ENCODE results near the gene CISD3.
A peak's percentile ranks its signal among the peaks of the same experiment; 100 is the strongest.
"Not testable (repeated sequence)": the region's sequence is repeated elsewhere in the genome, so short reads cannot be mapped to it uniquely, and the experiment has no call there.

The CISD3 gene

GRCh38 chr17:38726145-38726544, 4.0 kb upstream of the CISD3 start:
- DNase-seq (ENCODE audit: insufficient read length, low spot score); FAIRE-seq: not testable (repeated sequence)

- FAIRE-seq (no peak), DNase-seq (ENCODE audit: insufficient read length, low spot score) (no peak)
These were observed 2.4 kb upstream of the CISD3 start for GRCh38 chr17:38727736-38728135.

GRCh38 chr17:38728290-38728831, 1.8 kb upstream of the CISD3 start:
- FAIRE-seq: no peak

GRCh38 chr17:38729368-38729885, 714 bp upstream of the CISD3 start:
- FAIRE-seq (no peak), DNase-seq (ENCODE audit: insufficient read length, low spot score) (no peak)

More at GRCh38 chr17:38728290-38728831, 1.8 kb upstream of the CISD3 start:
- DNase-seq (ENCODE audit: insufficient read length, low spot score): no peak

- no peak for FAIRE-seq
- DNase-seq (ENCODE audit: insufficient read length, low spot score): no peak
These were observed 612 bp downstream of the CISD3 start for GRCh38 chr17:38730526-38731379.

- DNase-seq (ENCODE audit: insufficient read length, low spot score) (no peak), FAIRE-seq (no peak)
These were observed 1.6 kb downstream of the CISD3 start for GRCh38 chr17:38731526-38732294.

- FAIRE-seq (no peak), DNase-seq (ENCODE audit: insufficient read length, low spot score) (no peak)
These were observed 2.5 kb downstream of the CISD3 start for GRCh38 chr17:38732376-38733281.

GRCh38 chr17:38733282-38733981, 3.3 kb downstream of the CISD3 start:
- no peak for FAIRE-seq
- no peak for DNase-seq (ENCODE audit: insufficient read length, low spot score)

GRCh38 chr17:38733982-38734973, 4.1 kb downstream of the CISD3 start:
- FAIRE-seq (no peak), DNase-seq (ENCODE audit: insufficient read length, low spot score) (no peak)

GRCh38 chr17:38735161-38735997, 5.2 kb downstream of the CISD3 start:
- DNase-seq (ENCODE audit: insufficient read length, low spot score) (peak; percentile 75), FAIRE-seq (no peak)

- DNase-seq (ENCODE audit: insufficient read length, low spot score) (no peak), FAIRE-seq (no peak)
These were observed 8.0 kb downstream of the CISD3 start for GRCh38 chr17:38738007-38738662.

- DNase-seq (ENCODE audit: insufficient read length, low spot score) (no peak), FAIRE-seq (no peak)
These were observed 8.5 kb downstream of the CISD3 start for GRCh38 chr17:38738686-38739085.

GRCh38 chr17:38739305-38739704, 9.2 kb downstream of the CISD3 start:
- no peak for FAIRE-seq
- no peak for DNase-seq (ENCODE audit: insufficient read length, low spot score)

GRCh38 chr17:38740044-38740443, 9.9 kb downstream of the CISD3 start:
- DNase-seq (ENCODE audit: insufficient read length, low spot score): no peak

GRCh38 chr17:38740806-38741205, 10.7 kb downstream of the CISD3 start:
- no peak for FAIRE-seq
- DNase-seq (ENCODE audit: insufficient read length, low spot score): no peak

More at GRCh38 chr17:38740044-38740443, 9.9 kb downstream of the CISD3 start:
- FAIRE-seq: no peak

- DNase-seq (ENCODE audit: insufficient read length, low spot score): no peak
- no peak for FAIRE-seq
These were observed 11.3 kb downstream of the CISD3 start for GRCh38 chr17:38741461-38741860.

GRCh38 chr17:38741921-38742410, 11.8 kb downstream of the CISD3 start:
- DNase-seq (ENCODE audit: insufficient read length, low spot score) (no peak), FAIRE-seq (no peak)
